WTC11 (cell line): ENCODE results near the gene PPARD. TPM values are rescaled to one million over a fixed set of nuclear protein-coding genes. Genes with fewer than 3 reads are reported as not detected.

Experiments used
- ATAC-seq: fragments of 200-7000 bp; cut with Tn5 transposase; 2 replicates; pipeline ENCODE4 v1.10.0; 2021; ENCODE audit warnings: mild to moderate bottlenecking, moderate library complexity
- CTCF ChIA-PET: fragments of 300-600 bp; sonication (Branson Sonifier 250); formaldehyde crosslinking; loops from one replicate; lab custom pipeline; 2021; ENCODE audit warnings: antibody characterized with exemption; lab: Charles Lee
- POLR2A ChIA-PET: fragments of 350-600 bp; sonication (Branson Sonifier 250); formaldehyde crosslinking; loops from one replicate; lab custom pipeline; 2021; ENCODE audit warnings: antibody characterized with exemption; lab: Charles Lee
- DNase-seq: peaks from one replicate; pipeline ENCODE4 v3.0.0; 2021; ENCODE audit warnings: low spot score
- H3K27ac Mint-ChIP-seq: 2 replicates; pipeline ENCODE4 v1.8.0; 2021; ENCODE audit warnings: mixed read lengths
- H3K27me3 Mint-ChIP-seq: 2 replicates; pipeline ENCODE4 v1.8.0; 2021; ENCODE audit warnings: low read depth, mild to moderate bottlenecking, moderate library complexity, mixed read lengths
- H3K36me3 Mint-ChIP-seq: 2 replicates; pipeline ENCODE4 v1.8.0; 2021; ENCODE audit warnings: mixed read lengths
- H3K4me1 Mint-ChIP-seq: 2 replicates; pipeline ENCODE4 v1.8.0; 2022; ENCODE audit warnings: mixed read lengths
- H3K4me3 Mint-ChIP-seq: 2 replicates; pipeline ENCODE4 v1.8.0; 2021; ENCODE audit warnings: mild to moderate bottlenecking, moderate library complexity, mixed read lengths
- H3K9me3 Mint-ChIP-seq: 2 replicates; pipeline ENCODE4 v1.8.0; 2021; ENCODE audit warnings: mixed read lengths
- ATF2 ChIP-seq: sonication (generic); formaldehyde crosslinking; IDR thresholded peaks from 2 replicates; pipeline ENCODE4 v1.8.1; 2022; ENCODE audit warnings: low read depth, missing genetic modification reagents, borderline replicate concordance
- E2F5 ChIP-seq: sonication (generic); formaldehyde crosslinking; IDR thresholded peaks from 2 replicates; pipeline ENCODE4 v1.8.1; 2022; ENCODE audit warnings: mild to moderate bottlenecking, moderate library complexity, missing genetic modification reagents
- GTF2I ChIP-seq: fragments of 250-450 bp; sonication (Bioruptor Pico); conservative IDR thresholded peaks from 2 replicates; pipeline ENCODE4 v1.4.0; 2021; ENCODE audit warnings: mild to moderate bottlenecking
- KAT7 ChIP-seq: sonication (generic); formaldehyde crosslinking; IDR thresholded peaks from 2 replicates; pipeline ENCODE4 v1.8.1; 2023; ENCODE audit warnings: missing genetic modification reagents, mild to moderate bottlenecking, borderline replicate concordance
- MAX ChIP-seq: sonication (generic); formaldehyde crosslinking; IDR thresholded peaks from 2 replicates; pipeline ENCODE4 v1.8.0; 2022; ENCODE audit warnings: mild to moderate bottlenecking, missing genetic modification reagents
- PRRX2 ChIP-seq: fragments of 250-450 bp; sonication (Bioruptor Pico); IDR thresholded peaks from 2 replicates; pipeline ENCODE4 v1.8.0; 2021; ENCODE audit warnings: mild to moderate bottlenecking
- STAT6 ChIP-seq: sonication (generic); formaldehyde crosslinking; conservative IDR thresholded peaks from 2 replicates; pipeline ENCODE4 v1.8.1; 2023; ENCODE audit warnings: mild to moderate bottlenecking, low read depth, missing genetic modification reagents, moderate library complexity
- TP53 ChIP-seq: sonication (generic); formaldehyde crosslinking; IDR thresholded peaks from 2 replicates; pipeline ENCODE4 v1.8.1; 2023; ENCODE audit warnings: mild to moderate bottlenecking, missing genetic modification reagents
- ZNF138 ChIP-seq: sonication (generic); formaldehyde crosslinking; conservative IDR thresholded peaks from 2 replicates; pipeline ENCODE4 v1.8.1; 2022; ENCODE audit warnings: mild to moderate bottlenecking, moderate library complexity, missing genetic modification reagents
- ZNF219 ChIP-seq: sonication (generic); formaldehyde crosslinking; IDR thresholded peaks from 2 replicates; pipeline ENCODE4 v1.8.0; 2023; ENCODE audit warnings: missing genetic modification reagents, mild to moderate bottlenecking, borderline replicate concordance
- ZNF317 ChIP-seq: sonication (generic); formaldehyde crosslinking; IDR thresholded peaks from 2 replicates; pipeline ENCODE4 v1.8.1; 2023; ENCODE audit warnings: low read depth, mild to moderate bottlenecking, moderate library complexity, missing genetic modification reagents, borderline replicate concordance
- ZNF532 ChIP-seq: fragments of 250-450 bp; sonication (Bioruptor Pico); IDR thresholded peaks from 2 replicates; pipeline ENCODE4 v1.9.0; 2021; ENCODE audit warnings: mild to moderate bottlenecking, borderline replicate concordance
- ZNF671 ChIP-seq: fragments of 250-450 bp; sonication (Bioruptor Pico); IDR thresholded peaks from 2 replicates; pipeline ENCODE4 v1.8.0; 2021; ENCODE audit warnings: mild to moderate bottlenecking
- ZSCAN18 ChIP-seq: fragments of 250-450 bp; sonication (Bioruptor Pico); IDR thresholded peaks from 2 replicates; pipeline ENCODE4 v2.1.2; 2022; ENCODE audit warnings: mild to moderate bottlenecking, moderate library complexity
- total RNA-seq: library from RNA; stranded (reverse); gene quantifications from 3 replicates; pipeline ENCODE4 v1.2.3, GENCODE V29; 2021

Gene PPARD
- total RNA-seq, 1 experiment from 2014 or later: 14.7 TPM

GRCh38 chr6:35449287-35449881 lies 107.0 kb downstream of the PPARD start (continued):
- TF ChIP-seq ZNF138 (no peak), ZNF532 (no peak), ZNF671 (CRISPR knock-in tag) (no peak), GTF2I (CRISPR knock-in tag) (0 out of 2 replicates have a peak, but pooled peaks have one; percentile 15), TP53 (CRISPR knock-in tag) (no peak), STAT6 (CRISPR knock-in tag) (no peak), PRRX2 (CRISPR knock-in tag) (no peak), ZNF219 (CRISPR knock-in tag) (no peak), ZSCAN18 (CRISPR knock-in tag) (no peak), KAT7 (no peak), ATF2 (no peak), MAX (CRISPR knock-in tag) (no peak)

GRCh38 chr6:35451354-35452182 lies 109.2 kb downstream of the PPARD start:
- peak overlapping the region; percentile 53; the same call in 1 of the 2 replicates for H3K27ac Mint-ChIP-seq
- DNase-seq: no peak
- CTCF ChIA-PET: interaction anchor here (0.6 to 8.9 kb wide), 14 partner anchors 17 to 285 kb away, joined by 3 to 157 read pairs (median 4); partner anchors contain the start of genes ARMC12, DEF6, PPARD and RPL10A
- peaks cover 11% of the 10 kb centered on the region for H3K27me3 Mint-ChIP-seq
- TF ChIP-seq ZNF317 (CRISPR knock-in tag) (no peak), ZNF532 (no peak), E2F5 (no peak)
- peaks cover 34% of the 10 kb centered on the region for H3K4me1 Mint-ChIP-seq
- H3K4me3 Mint-ChIP-seq: peak overlapping the region; percentile 66
- H3K36me3 Mint-ChIP-seq: peaks cover 13% of the 10 kb centered on the region
- no peak for ATAC-seq
- H3K9me3 Mint-ChIP-seq: no peaks in the 10 kb centered on the region
- POLR2A ChIA-PET: interaction anchor here (0.6 to 1.9 kb wide), 8 partner anchors 32 to 582 kb away, joined by 3 to 5 read pairs (median 4); partner anchors contain the start of gene PPARD
